ENCODE data around the gene GRWD1.

DNA sequence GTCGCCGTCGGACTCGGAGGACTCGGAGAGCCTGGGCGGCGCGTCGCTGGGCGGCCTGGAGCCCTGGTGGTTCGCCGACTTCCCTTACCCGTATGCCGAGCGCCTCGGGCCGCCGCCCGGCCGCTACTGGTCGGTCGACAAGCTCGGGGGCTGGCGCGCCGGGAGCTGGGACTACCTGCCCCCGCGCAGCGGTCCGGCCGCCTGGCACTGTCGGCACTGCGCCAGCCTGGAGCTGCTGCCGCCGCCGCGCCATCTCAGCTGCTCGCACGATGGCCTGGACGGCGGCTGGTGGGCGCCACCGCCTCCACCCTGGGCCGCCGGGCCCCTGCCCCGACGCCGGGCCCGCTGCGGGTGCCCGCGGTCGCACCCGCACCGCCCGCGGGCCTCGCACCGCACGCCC is 2.5 kb upstream of the GRWD1 start:
- TF ChIP-seq, protein P1, sequence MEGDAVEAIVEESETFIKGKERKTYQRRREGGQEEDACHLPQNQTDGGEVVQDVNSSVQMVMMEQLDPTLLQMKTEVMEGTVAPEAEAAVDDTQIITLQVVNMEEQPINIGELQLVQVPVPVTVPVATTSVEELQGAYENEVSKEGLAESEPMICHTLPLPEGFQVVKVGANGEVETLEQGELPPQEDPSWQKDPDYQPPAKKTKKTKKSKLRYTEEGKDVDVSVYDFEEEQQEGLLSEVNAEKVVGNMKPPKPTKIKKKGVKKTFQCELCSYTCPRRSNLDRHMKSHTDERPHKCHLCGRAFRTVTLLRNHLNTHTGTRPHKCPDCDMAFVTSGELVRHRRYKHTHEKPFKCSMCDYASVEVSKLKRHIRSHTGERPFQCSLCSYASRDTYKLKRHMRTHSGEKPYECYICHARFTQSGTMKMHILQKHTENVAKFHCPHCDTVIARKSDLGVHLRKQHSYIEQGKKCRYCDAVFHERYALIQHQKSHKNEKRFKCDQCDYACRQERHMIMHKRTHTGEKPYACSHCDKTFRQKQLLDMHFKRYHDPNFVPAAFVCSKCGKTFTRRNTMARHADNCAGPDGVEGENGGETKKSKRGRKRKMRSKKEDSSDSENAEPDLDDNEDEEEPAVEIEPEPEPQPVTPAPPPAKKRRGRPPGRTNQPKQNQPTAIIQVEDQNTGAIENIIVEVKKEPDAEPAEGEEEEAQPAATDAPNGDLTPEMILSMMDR (IDR thresholded peaks at IDR 0.05; ENCODE audit: insufficient read depth, low read length, poor library complexity, severe bottlenecking), result no peak
- TF ChIP-seq EZH2phosphoT487 (conservative IDR thresholded peaks at IDR 0.05; ENCODE audit: low read length), result no peak

Data from SU-DHL-6 (cell line).